HepG2 (cell line): ENCODE measurements around the gene GSG1. TPM values are rescaled to one million over a fixed set of nuclear protein-coding genes. Genes with fewer than 3 reads are reported as not detected.

Source experiments
- ATAC-seq: fragments of 200-7000 bp; cut with Tn5 transposase; 3 replicates; pipeline ENCODE4 v1.9.1; 2020; ENCODE audit warnings: mild to moderate bottlenecking, moderate library complexity
- BruUV-seq: library from RNA; stranded (reverse); fragments of 400-500 nt; replicated peaks from 2 replicates; lab custom pipeline; 2021; lab: Mats Ljungman, UMichigan
- CTCF ChIA-PET: fragments of 300-600 bp; formaldehyde crosslinking; extraction: SDS; loops from one replicate; lab custom pipeline; 2021; ENCODE audit warnings: low total read pairs, inconsistent platforms, low intra/inter-chr PET ratio; lab: Yijun Ruan, JAX
- POLR2A ChIA-PET: fragments of 350-600 bp; sonication (Branson Sonifier 250); formaldehyde crosslinking; loops from one replicate; lab custom pipeline; 2020; ENCODE audit warnings: antibody characterized with exemption, inconsistent platforms; lab: Yijun Ruan, JAX
- DNase-seq: peaks from one replicate; pipeline ENCODE4 v3.0.0-alpha.2; 2015; ENCODE audit warnings: low spot score
- FAIRE-seq: peaks from 3 replicates; lab custom pipeline; 2011; peaks lifted over from hg19 to GRCh38; lab: Jason Lieb, UNC
- H2AFZ ChIP-seq: one replicate; pipeline ENCODE4 v1.6.1; 2011; ENCODE audit warnings: low read length, inconsistent platforms
- H3K27ac ChIP-seq: fragments of 300-600 bp; 3 replicates; pipeline ENCODE4 v1.8.0; 2011; ENCODE audit warnings: mixed run types, mild to moderate bottlenecking, mixed read lengths, low read length, inconsistent platforms; ENCODE audit not compliant: insufficient read depth; ENCODE audit errors: extremely low read length
- H3K27me3 ChIP-seq, 2 experiments: fragments of 200-600 bp in 1 of 2; 2 replicates in 1 of 2; 3 replicates in 1 of 2; pipeline versions ENCODE4 v1.6.0 to v1.8.0; 2011; ENCODE audit warnings: low read length in 2 of 2, mild to moderate bottlenecking in 2 of 2, moderate library complexity in 2 of 2, inconsistent platforms in 1 of 2; ENCODE audit not compliant: insufficient read depth in 2 of 2, control insufficient read depth in 1 of 2
- H3K36me3 ChIP-seq, 2 experiments: fragments of 200-600 bp in 1 of 2; replicated peaks in 1 of 2; 2 replicates in 1 of 2; 3 replicates in 1 of 2; pipeline versions ENCODE4 v1.5.1 to v1.8.0; 2011; ENCODE audit warnings: low read length in 2 of 2, inconsistent platforms in 1 of 2; ENCODE audit not compliant: insufficient read depth in 2 of 2, control insufficient read depth in 1 of 2
- H3K4me1 ChIP-seq: 2 replicates; pipeline ENCODE4 v1.5.1; 2012; ENCODE audit warnings: low read length, inconsistent platforms; ENCODE audit not compliant: insufficient read depth
- H3K4me2 ChIP-seq: 2 replicates; pipeline ENCODE4 v1.6.0; 2011; ENCODE audit warnings: low read depth, low read length, inconsistent platforms
- H3K4me3 ChIP-seq, 3 experiments: fragments of 200-600 bp in 1 of 3; sonication (generic), shearing (Covaris generic) in 1 of 3; replicated peaks in 1 of 3; 2 replicates each; pipeline ENCODE4 v1.5.1; 2011 to 2016; ENCODE audit warnings: low read length in 3 of 3, inconsistent platforms in 2 of 3, low read depth in 2 of 3, mild to moderate bottlenecking in 2 of 3, control low read depth in 1 of 3, mixed read lengths in 1 of 3; ENCODE audit not compliant: insufficient read depth in 1 of 3
- H3K79me2 ChIP-seq: one replicate; pipeline ENCODE4 v1.6.1; 2011; ENCODE audit warnings: low read length, inconsistent platforms; ENCODE audit not compliant: insufficient read depth
- H3K9ac ChIP-seq: 2 replicates; pipeline ENCODE4 v1.6.0; 2011; ENCODE audit warnings: mild to moderate bottlenecking, low read depth, low read length, inconsistent platforms; ENCODE audit not compliant: insufficient read depth
- H3K9me3 ChIP-seq: 2 replicates; pipeline ENCODE4 v1.5.1; 2012; ENCODE audit warnings: mild to moderate bottlenecking, low read length
- H4K20me1 ChIP-seq: 2 replicates; pipeline ENCODE4 v1.6.0; 2011; ENCODE audit warnings: inconsistent platforms, mild to moderate bottlenecking, low read length, moderate library complexity; ENCODE audit not compliant: insufficient read depth
- AHR ChIP-seq: IDR thresholded peaks from 2 replicates; pipeline ENCODE4 v1.6.1; 2018; ENCODE audit warnings: missing genetic modification reagents, missing compliant biosample characterization
- CREB1 ChIP-seq, 2 experiments: fragments of 450-650 bp in 1 of 2; IDR thresholded peaks; 2 replicates each; pipeline ENCODE4 v1.6.1; 2016 to 2017; ENCODE audit warnings: control low read depth in 1 of 2, mild to moderate bottlenecking in 1 of 2, missing compliant biosample characterization in 1 of 2, missing genetic modification characterization in 1 of 2
- E2F5 ChIP-seq: sonication (generic); formaldehyde crosslinking; conservative IDR thresholded peaks from 2 replicates; pipeline ENCODE4 v1.4.0; 2020; ENCODE audit warnings: missing genetic modification reagents
- HCFC1 ChIP-seq: fragments of 150-350 bp; IDR thresholded peaks from 2 replicates; pipeline ENCODE4 v1.6.1; 2014; ENCODE audit warnings: low read depth, low read length
- HNRNPH1 ChIP-seq: fragments of 200-400 bp; formaldehyde crosslinking; optimal IDR thresholded peaks from 2 replicates; pipeline ENCODE3; 2017; ENCODE audit warnings: mild to moderate bottlenecking, low read depth, low read length
- HNRNPK ChIP-seq: fragments of 200-400 bp; formaldehyde crosslinking; IDR thresholded peaks from 2 replicates; pipeline ENCODE4 v1.6.1; 2018; ENCODE audit warnings: low read length, low read depth, moderate library complexity, mild to moderate bottlenecking; ENCODE audit not compliant: poor library complexity, severe bottlenecking
- MYPOP ChIP-seq: sonication (generic); formaldehyde crosslinking; IDR thresholded peaks from 2 replicates; pipeline ENCODE4 v1.8.1; 2023; ENCODE audit warnings: mild to moderate bottlenecking, moderate library complexity, missing genetic modification reagents
- NFATC3 ChIP-seq: sonication (generic); formaldehyde crosslinking; IDR thresholded peaks from 2 replicates; pipeline ENCODE4 v1.5.1; 2020; ENCODE audit warnings: mild to moderate bottlenecking, missing genetic modification reagents
- SIX4 ChIP-seq: sonication (generic); formaldehyde crosslinking; IDR thresholded peaks from 2 replicates; pipeline ENCODE4 v1.4.0; 2020; ENCODE audit warnings: missing genetic modification reagents
- SMAD9 ChIP-seq: sonication (generic); formaldehyde crosslinking; IDR thresholded peaks from 2 replicates; pipeline ENCODE4 v1.5.1; 2020; ENCODE audit warnings: mild to moderate bottlenecking, missing genetic modification reagents
- SOX13 ChIP-seq, 3 experiments: fragments of 450-650 bp in 1 of 3; sonication (generic) in 1 of 3; formaldehyde crosslinking in 1 of 3; IDR thresholded peaks in 2 of 3; conservative IDR thresholded peaks in 1 of 3; 2 replicates each; pipeline versions ENCODE4 v1.5.0 to v1.6.1; 2016 to 2020; ENCODE audit warnings: antibody characterized with exemption in 1 of 3, mild to moderate bottlenecking in 1 of 3, missing compliant biosample characterization in 1 of 3, missing genetic modification reagents in 1 of 3, moderate library complexity in 1 of 3
- ZFP82 ChIP-seq: sonication (generic); formaldehyde crosslinking; IDR thresholded peaks from 2 replicates; pipeline ENCODE4 v1.5.1; 2020; ENCODE audit warnings: mild to moderate bottlenecking, missing genetic modification reagents, borderline replicate concordance
- ZNF253 ChIP-seq: sonication (generic); formaldehyde crosslinking; IDR thresholded peaks from 2 replicates; pipeline ENCODE4 v1.8.0; 2022; ENCODE audit warnings: mild to moderate bottlenecking, missing genetic modification reagents, borderline replicate concordance
- WGBS: methylation state at CpG from one replicate; pipeline ENCODE4 v1.1.6; 2017; ENCODE audit warnings: low lambda C conversion rate; 5-methylcytosine and 5-hydroxymethylcytosine counted together
- in situ Hi-C: cut with HindIII; loops from 2 replicates; pipeline ENCODE4 v1.10.0; 2017; ENCODE audit warnings: low pct_unique_long_range_greater_than_20kb; ENCODE audit not compliant: extremely low pct_ligation_motif_present
- intact Hi-C: fragments of 100-400 bp; cut with micrococcal nuclease; formaldehyde crosslinking; loops from one replicate; pipeline ENCODE4 v1.10.0; 2022; ENCODE audit not compliant: unreplicated experiment
- polyA plus RNA-seq, 8 experiments: library from polyadenylated mRNA; depleted of rRNA in 3 of 8; stranded (reverse) in 7 of 8; unstranded in 1 of 8; fragments of >200 nt; fragmentation: Illumina TruSeq in 4 of 8; extraction: Trizol in 4 of 8; gene quantifications; 2 replicates each; pipeline versions ENCODE4 v1.2.1 to v1.2.3, GENCODE V29; 2011 to 2016; ENCODE audit warnings: low read depth in 4 of 8, missing spikeins in 1 of 8, mixed read lengths in 1 of 8; ENCODE audit not compliant: insufficient read depth in 1 of 8
- total RNA-seq, 5 experiments: library from RNA; depleted of rRNA; stranded (reverse); fragments of >200 nt; fragmentation: Illumina TruSeq; extraction: Trizol; gene quantifications; 2 replicates each; pipeline ENCODE4 v1.2.3, GENCODE V29; 2016; ENCODE audit warnings: low read depth in 1 of 5

Gene GSG1
- total and polyA plus RNA-seq, 2 of the 13 experiments (the other 11 are each of a cell fraction or from before 2014, with no cell fraction given), result not detected

GRCh38 chr12:13149411-13149810 lies 45.9 kb upstream of the GSG1 start (continued):
- no peak for TF ChIP-seq NFATC3 (CRISPR knock-in tag)
- no peak for TF ChIP-seq CREB1 (IDR thresholded peaks at IDR 0.05)
- no peak for TF ChIP-seq CREB1 (CRISPR knock-in tag; IDR thresholded peaks at IDR 0.05)
- no peak for TF ChIP-seq ZNF253
- no peak for TF ChIP-seq E2F5 (CRISPR knock-in tag)
- TF ChIP-seq HNRNPK, result no peak

GRCh38 chr12:13148485-13148847 lies 45.0 kb upstream of the GSG1 start:
- no peak for DNase-seq
- H3K27ac ChIP-seq, result no peak overlapping the region
- peaks cover 2 to 29% of the 10 kb centered on the region in 2 experiments; a peak in 4 of 5 replicates for H3K27me3 ChIP-seq
- no peak for FAIRE-seq
- in situ Hi-C loops (no loop called here), intact Hi-C loops (no loop called here)
- no TSS peak for BruUV-seq
- H3K9me3 ChIP-seq, result no peaks in the 10 kb centered on the region
- H4K20me1 ChIP-seq, result no peaks in the 10 kb centered on the region
- POLR2A ChIA-PET, result no interaction called here
- H3K36me3 ChIP-seq, result no peaks in the 10 kb centered on the region
- no peak overlapping the region for H2AFZ ChIP-seq
- no peak overlapping the region for H3K4me3 ChIP-seq
- no peak overlapping the region for H3K9ac ChIP-seq
- CTCF ChIA-PET, result no interaction called here
- no peak overlapping the region for H3K4me2 ChIP-seq
- no peak for ATAC-seq
- no peaks in the 10 kb centered on the region for H3K79me2 ChIP-seq
- no peaks in the 10 kb centered on the region for H3K4me1 ChIP-seq
- WGBS, result 10% methylated on average over 3 of the region's 3 CpGs
- TF ChIP-seq MYPOP (CRISPR knock-in tag), result no peak
- no peak for TF ChIP-seq HNRNPH1
- TF ChIP-seq SIX4, result no peak
- TF ChIP-seq SMAD9 (CRISPR knock-in tag), result no peak
- no peak for TF ChIP-seq ZFP82 (CRISPR knock-in tag)
- TF ChIP-seq SOX13 (IDR thresholded peaks at IDR 0.05), result no peak
- TF ChIP-seq SOX13 (CRISPR knock-in tag; conservative IDR thresholded peaks at IDR 0.05 in 1 of 2, IDR thresholded peaks at IDR 0.05 in 1 of 2), result no peak
- TF ChIP-seq AHR, result no peak
- no peak for TF ChIP-seq HCFC1
